Lung (tissue), 12 donors: Measurements from ENCODE around the gene SLC2A11. TPM values are rescaled to one million over a fixed set of nuclear protein-coding genes. Genes with fewer than 3 reads are reported as not detected.

Experiments used
- ATAC-seq: fragments of 200-7000 bp; cut with Tn5 transposase; one replicate; pipeline ENCODE4 v1.9.1; 2020; ENCODE audit warnings: moderate number of reproducible peaks; ENCODE audit not compliant: insufficient read depth, low FRiP score
- DNase-seq, 3 donors: peaks; one replicate each; pipeline ENCODE4 v3.0.0-alpha.2; 2013 to 2017
- H3K27ac ChIP-seq, 2 donors: one replicate each; pipeline ENCODE4 v1.5.1; 2013; ENCODE audit warnings: mild to moderate bottlenecking in 2 of 2, moderate library complexity in 2 of 2, control low read depth in 1 of 2, inconsistent platforms in 1 of 2, low read depth in 1 of 2, low read length in 1 of 2
- H3K27me3 ChIP-seq, 3 donors: one replicate each; pipeline ENCODE4 v1.5.1; 2013; ENCODE audit warnings: low read length in 2 of 3; ENCODE audit not compliant: control insufficient read depth in 3 of 3, insufficient read depth in 3 of 3
- H3K36me3 ChIP-seq, 4 donors: one replicate each; pipeline ENCODE4 v1.5.1; 2013; ENCODE audit warnings: low read length in 4 of 4, mild to moderate bottlenecking in 1 of 4, moderate library complexity in 1 of 4; ENCODE audit not compliant: control insufficient read depth in 4 of 4, insufficient read depth in 4 of 4
- H3K4me1 ChIP-seq, 5 donors: one replicate each; pipeline ENCODE4 v1.5.1; 2013; ENCODE audit warnings: low read length in 5 of 5, mild to moderate bottlenecking in 2 of 5, moderate library complexity in 1 of 5; ENCODE audit not compliant: control insufficient read depth in 5 of 5, insufficient read depth in 5 of 5
- H3K4me3 ChIP-seq: one replicate; pipeline ENCODE4 v1.5.1; 2013; ENCODE audit warnings: mild to moderate bottlenecking, control low read depth, moderate library complexity
- H3K9ac ChIP-seq, 2 donors: one replicate each; pipeline ENCODE4 v1.5.1; 2013; ENCODE audit warnings: low read length in 2 of 2, control low read depth in 1 of 2; ENCODE audit not compliant: insufficient read depth in 1 of 2
- H3K9me3 ChIP-seq, 4 donors: one replicate each; pipeline ENCODE4 v1.5.1; 2013; ENCODE audit warnings: low read length in 3 of 4, mild to moderate bottlenecking in 1 of 4, moderate library complexity in 1 of 4; ENCODE audit not compliant: control insufficient read depth in 4 of 4, insufficient read depth in 3 of 4
- CTCF ChIP-seq: IDR thresholded peaks from 2 replicates; pipeline ENCODE4 v1.5.1; 2012; ENCODE audit warnings: mild to moderate bottlenecking; ENCODE audit errors: control extremely low read depth, extremely low read depth
- WGBS, 2 donors: extraction: QIAGEN DNeasy Blood & Tissue Kit; methylation state at CpG; one replicate each; pipeline ENCODE4 v1.1.7; 2013; 5-methylcytosine and 5-hydroxymethylcytosine counted together
- polyA plus RNA-seq, 2 donors: library from polyadenylated mRNA; stranded (reverse); fragments of 200-250 nt; gene quantifications; one replicate each; pipeline ENCODE4 v1.2.1, GENCODE V29; 2013
- total RNA-seq, 2 donors: library from RNA; depleted of rRNA in 1 of 2; stranded (reverse); fragments of >200 nt in 1 of 2; gene quantifications; one replicate each; pipeline ENCODE4 v1.2.1, GENCODE V29; 2014 to 2021
- donor health status: control.
- donor health status: control.
- donor health status: Bipolar disorder and iron deficiency.
- donor health status: healthy.
- donor health status: DM: yes; HTN: yes; CAD: no.

The SLC2A11 gene
- total and polyA plus RNA-seq, 4 donors, result 3.9 to 14.1 (median 10.3) TPM

GRCh38 chr22:23827351-23827995, 30.2 kb upstream of the SLC2A11 start:
- no peaks in the 10 kb centered on the region for H3K27me3 ChIP-seq
- H3K9ac ChIP-seq, result no peak overlapping the region
- no peaks in the 10 kb centered on the region for H3K9me3 ChIP-seq
- no peak for DNase-seq
- 90 to 92% methylated on average over 11 of the region's 11 CpGs for WGBS, 2 donors
- ATAC-seq, result no peak
- H3K36me3 ChIP-seq, result peaks cover 0 to 70% (median 56%) of the 10 kb centered on the region in 4 donors
- peaks cover 0 to 6% (median 0%) of the 10 kb centered on the region in 5 donors for H3K4me1 ChIP-seq
- no peak overlapping the region for H3K4me3 ChIP-seq
- no peak for TF ChIP-seq CTCF
- peak overlapping the region in 1 of 2 donors; percentile 86 for H3K27ac ChIP-seq

- peak overlapping the region in 1 of 2 donors; percentile 86 for H3K27ac ChIP-seq
- no peak for DNase-seq
- no peaks in the 10 kb centered on the region for H3K9me3 ChIP-seq
Observed at GRCh38 chr22:23828800-23829680, 28.6 kb upstream of the SLC2A11 start.

GRCh38 chr22:23829845-23830372, 27.8 kb upstream of the SLC2A11 start:
- H3K9ac ChIP-seq, result no peak overlapping the region
- ATAC-seq (no peak), DNase-seq (no peak)
- H3K36me3 ChIP-seq, result peaks cover 0 to 67% (median 47%) of the 10 kb centered on the region in 4 donors
- no peaks in the 10 kb centered on the region for H3K9me3 ChIP-seq
- WGBS, 2 donors, result 76 to 86% methylated on average over 7 of the region's 7 CpGs
- H3K27ac ChIP-seq, result peak overlapping the region in 1 of 2 donors; percentile 86
- no peaks in the 10 kb centered on the region for H3K27me3 ChIP-seq
- H3K4me1 ChIP-seq, result peaks cover 0 to 6% (median 0%) of the 10 kb centered on the region in 5 donors
- no peak for TF ChIP-seq CTCF
- no peak overlapping the region for H3K4me3 ChIP-seq

More at GRCh38 chr22:23828800-23829680, 28.6 kb upstream of the SLC2A11 start:
- H3K4me1 ChIP-seq, result peaks cover 0 to 6% (median 0%) of the 10 kb centered on the region in 5 donors
- no peak overlapping the region for H3K4me3 ChIP-seq
- 94 to 96% methylated on average over 10 of the region's 10 CpGs for WGBS, 2 donors
- H3K36me3 ChIP-seq, result peaks cover 0 to 70% (median 51%) of the 10 kb centered on the region in 4 donors
- no peak for TF ChIP-seq CTCF
- H3K9ac ChIP-seq, result no peak overlapping the region
- ATAC-seq, result no peak
- H3K27me3 ChIP-seq, result no peaks in the 10 kb centered on the region
